Activated T-cell treated with anti-CD3 and anti-CD28 coated beads for 24 hours (primary cell): ENCODE measurements around the gene IGF2R.
"Not testable (repeated sequence)": the region's sequence is repeated elsewhere in the genome, so short reads cannot be mapped to it uniquely, and the experiment has no call there.

ENCODE experiments used
- DNase-seq: peaks from one replicate; pipeline ENCODE4 v3.0.0-alpha.2; 2020; ENCODE audit warnings: low read depth

The IGF2R gene

GRCh38 chr6:159968295-159969203 lies at the start of gene IGF2R:
Gene IGF2R, plus strand, starts transcription at chr6:159969082. Its CDS starts 165 bp downstream, at chr6:159969247.
- DNase-seq = peak; percentile 89

GRCh38 chr6:159919800-159920199 lies 49.1 kb upstream of the IGF2R start:
- DNase-seq = no peak

- DNase-seq = not testable (repeated sequence)
Observed at GRCh38 chr6:159924150-159924549, 44.7 kb upstream of the IGF2R start.

- no peak for DNase-seq
Observed at GRCh38 chr6:159926542-159927203, 42.2 kb upstream of the IGF2R start.

- DNase-seq = peak; percentile 22
Observed at GRCh38 chr6:159929819-159930218, 39.1 kb upstream of the IGF2R start.

GRCh38 chr6:159931112-159931511 lies 37.8 kb upstream of the IGF2R start:
- DNase-seq = peak; percentile 13

- DNase-seq = no peak
Observed at GRCh38 chr6:159931846-159932245, 37.0 kb upstream of the IGF2R start.

- no peak for DNase-seq
Observed at GRCh38 chr6:159933077-159933476, 35.8 kb upstream of the IGF2R start.

- no peak for DNase-seq
Observed at GRCh38 chr6:159934181-159934580, 34.7 kb upstream of the IGF2R start.

- DNase-seq = no peak
Observed at GRCh38 chr6:159935065-159935464, 33.8 kb upstream of the IGF2R start.

- DNase-seq = no peak
Observed at GRCh38 chr6:159935633-159936032, 33.2 kb upstream of the IGF2R start.

- DNase-seq = no peak
Observed at GRCh38 chr6:159939591-159940016, 29.3 kb upstream of the IGF2R start.

GRCh38 chr6:159941286-159942113 lies 27.4 kb upstream of the IGF2R start:
- DNase-seq = peak; percentile 9

- no peak for DNase-seq
Observed at GRCh38 chr6:159943101-159943632, 25.7 kb upstream of the IGF2R start.

GRCh38 chr6:159943968-159944598 lies 24.8 kb upstream of the IGF2R start:
- DNase-seq = no peak

GRCh38 chr6:159945801-159946392 lies 23.0 kb upstream of the IGF2R start:
- no peak for DNase-seq

- DNase-seq = no peak
Observed at GRCh38 chr6:159946912-159947311, 22.0 kb upstream of the IGF2R start.

GRCh38 chr6:159948199-159948598 lies 20.7 kb upstream of the IGF2R start:
- DNase-seq = no peak

- no peak for DNase-seq
Observed at GRCh38 chr6:159951772-159952171, 17.1 kb upstream of the IGF2R start.

GRCh38 chr6:159952289-159953005 lies 16.4 kb upstream of the IGF2R start:
- no peak for DNase-seq
